Glutamatergic neuron (in vitro differentiated cells): ENCODE data around the gene GALNT13. TPM values are rescaled to one million over a fixed set of nuclear protein-coding genes. Genes with fewer than 3 reads are reported as not detected.

ENCODE experiments used
- DNase-seq: peaks from one replicate; pipeline ENCODE4 v3.0.0; 2022
- H3K27ac Mint-ChIP-seq: one replicate; pipeline ENCODE4 v1.8.0; 2020; ENCODE audit warnings: mild to moderate bottlenecking, mixed read lengths, inconsistent platforms; ENCODE audit not compliant: unreplicated experiment
- H3K27me3 Mint-ChIP-seq: one replicate; pipeline ENCODE4 v1.8.0; 2020; ENCODE audit warnings: mild to moderate bottlenecking, moderate library complexity, mixed read lengths, inconsistent platforms; ENCODE audit not compliant: unreplicated experiment
- H3K36me3 Mint-ChIP-seq: one replicate; pipeline ENCODE4 v1.8.0; 2020; ENCODE audit warnings: mild to moderate bottlenecking, mixed read lengths, inconsistent platforms; ENCODE audit not compliant: unreplicated experiment
- H3K4me1 Mint-ChIP-seq: one replicate; pipeline ENCODE4 v1.8.0; 2020; ENCODE audit warnings: mild to moderate bottlenecking, low read depth, mixed read lengths, inconsistent platforms; ENCODE audit not compliant: unreplicated experiment
- H3K4me3 Mint-ChIP-seq: one replicate; pipeline ENCODE4 v1.8.0; 2020; ENCODE audit warnings: mild to moderate bottlenecking, mixed read lengths, inconsistent platforms; ENCODE audit not compliant: unreplicated experiment
- H3K9me3 Mint-ChIP-seq: one replicate; pipeline ENCODE4 v1.8.0; 2020; ENCODE audit warnings: mild to moderate bottlenecking, moderate library complexity, mixed read lengths, inconsistent platforms; ENCODE audit not compliant: unreplicated experiment
- CTCF ChIP-seq: fragments of 200-600 bp; sonication (generic); IDR thresholded peaks from one replicate; pipeline ENCODE4 v1.5.0; 2021; ENCODE audit not compliant: partially characterized antibody, unreplicated experiment
- total RNA-seq: library from RNA; stranded (reverse); fragmentation: NEBNext Ultra II Directional; extraction: Animal tissue kit (Norgen Biotek cat#: 25700); gene quantifications from one replicate; pipeline ENCODE4 v1.2.1, GENCODE V29; 2021; ENCODE audit not compliant: unreplicated experiment

Gene GALNT13
- total RNA-seq, 1 donor from 2014 or later: 5.5 TPM

- Mint-ChIP-seq H3K4me1 (no peaks in the 10 kb centered on the region), H3K9me3 (no peaks in the 10 kb centered on the region), H3K4me3 (no peak overlapping the region), H3K36me3 (no peaks in the 10 kb centered on the region), H3K27me3 (no peaks in the 10 kb centered on the region), H3K27ac (no peak overlapping the region)
- TF ChIP-seq CTCF: no peak
- DNase-seq: no peak
Observed at GRCh38 chr2:154400563-154401290, 529.0 kb downstream of the GALNT13 start.

- Mint-ChIP-seq H3K4me3 (no peak overlapping the region), H3K4me1 (no peaks in the 10 kb centered on the region), H3K9me3 (no peaks in the 10 kb centered on the region), H3K27me3 (peaks cover 3% of the 10 kb centered on the region), H3K36me3 (no peaks in the 10 kb centered on the region), H3K27ac (no peak overlapping the region)
- no peak for DNase-seq
- TF ChIP-seq CTCF: peak; percentile 58
Observed at GRCh38 chr2:154402213-154402612, 530.5 kb downstream of the GALNT13 start.

GRCh38 chr2:154403242-154403790 is 531.6 kb downstream of the GALNT13 start:
- no peak for TF ChIP-seq CTCF
- no peak overlapping the region for H3K4me3 Mint-ChIP-seq
- peaks cover 3% of the 10 kb centered on the region for H3K27me3 Mint-ChIP-seq
- no peaks in the 10 kb centered on the region for H3K36me3 Mint-ChIP-seq
- no peak for DNase-seq
- H3K27ac Mint-ChIP-seq: no peak overlapping the region
- H3K9me3 Mint-ChIP-seq: no peaks in the 10 kb centered on the region
- no peaks in the 10 kb centered on the region for H3K4me1 Mint-ChIP-seq

GRCh38 chr2:154408786-154409185 is 537.1 kb downstream of the GALNT13 start:
- DNase-seq: no peak
- H3K4me1 Mint-ChIP-seq: no peaks in the 10 kb centered on the region
- no peaks in the 10 kb centered on the region for H3K36me3 Mint-ChIP-seq
- TF ChIP-seq CTCF: no peak
- H3K27me3 Mint-ChIP-seq: peaks cover 3% of the 10 kb centered on the region
- no peaks in the 10 kb centered on the region for H3K9me3 Mint-ChIP-seq
- no peak overlapping the region for H3K4me3 Mint-ChIP-seq
- no peak overlapping the region for H3K27ac Mint-ChIP-seq

GRCh38 chr2:154422251-154422650 is 550.5 kb downstream of the GALNT13 start:
- H3K4me3 Mint-ChIP-seq: no peak overlapping the region
- no peak overlapping the region for H3K27ac Mint-ChIP-seq
- H3K36me3 Mint-ChIP-seq: no peaks in the 10 kb centered on the region
- H3K4me1 Mint-ChIP-seq: no peaks in the 10 kb centered on the region
- H3K9me3 Mint-ChIP-seq: peaks cover 2% of the 10 kb centered on the region
- H3K27me3 Mint-ChIP-seq: no peaks in the 10 kb centered on the region
- no peak for DNase-seq
- TF ChIP-seq CTCF: no peak
